Dermis microvascular lymphatic vessel endothelial cell (primary cell): ENCODE measurements around the gene ANKRD12. TPM values are rescaled to one million over a fixed set of nuclear protein-coding genes. Genes with fewer than 3 reads are reported as not detected.

Experiments used
- total RNA-seq: library from RNA; depleted of rRNA; stranded (reverse); fragments of >200 nt; gene quantifications from 2 replicates; pipeline ENCODE4 v1.2.1, GENCODE V29; 2014

ANKRD12 gene
- total RNA-seq, 1 donor from 2014 or later: 14.0 TPM

Other genes with a start within 250 kb of the ANKRD12 start
- gene NDUFV2, start 34.1 kb upstream of the ANKRD12 start, total RNA-seq: 71.2 and 105 TPM in 2 replicates
- gene TWSG1, start 198.0 kb downstream of the ANKRD12 start, total RNA-seq: 33.6 and 41.5 TPM in 2 replicates